ENCODE results near the gene RASIP1. TPM values are rescaled to one million over a fixed set of nuclear protein-coding genes. Genes with fewer than 3 reads are reported as not detected.

Gene RASIP1
- total RNA-seq, 2 experiments from 2014 or later: 0.19 TPM

- Mint-ChIP-seq H3K36me3 (no peaks in the 10 kb centered on the region), H3K27ac (peak overlapping the region; percentile 21), H3K4me3 (peak overlapping the region; percentile 34), H3K27me3 (peaks cover 7% of the 10 kb centered on the region), H3K9me3 (no peaks in the 10 kb centered on the region), H3K4me1 (ENCODE audit: low read depth) (peaks cover 13% of the 10 kb centered on the region)
- ChIA-PET CTCF (interaction anchor here (0.6 to 3.4 kb wide), 17 partner anchors 9 to 1136 kb away, joined by 3 to 23 read pairs (median 6); partner anchors contain the start of genes CA11, GYS1, HSD17B14 and IZUMO1), POLR2A (interaction anchor here (0.5 to 1.4 kb wide), 8 partner anchors 14 to 279 kb away, joined by 3 to 4 read pairs (median 3); partner anchors contain the start of genes BCAT2, PPP1R15A and RUVBL2)
- peak; percentile 97 for DNase-seq
- intact Hi-C loops (cut with micrococcal nuclease): loop anchor here (2.0 to 5.0 kb wide), 2 partner anchors 18 to 91 kb away; partner anchors contain the start of gene CA11
These were observed 1.6 kb downstream of the RASIP1 start for GRCh38 chr19:48738557-48739403.

DNA sequence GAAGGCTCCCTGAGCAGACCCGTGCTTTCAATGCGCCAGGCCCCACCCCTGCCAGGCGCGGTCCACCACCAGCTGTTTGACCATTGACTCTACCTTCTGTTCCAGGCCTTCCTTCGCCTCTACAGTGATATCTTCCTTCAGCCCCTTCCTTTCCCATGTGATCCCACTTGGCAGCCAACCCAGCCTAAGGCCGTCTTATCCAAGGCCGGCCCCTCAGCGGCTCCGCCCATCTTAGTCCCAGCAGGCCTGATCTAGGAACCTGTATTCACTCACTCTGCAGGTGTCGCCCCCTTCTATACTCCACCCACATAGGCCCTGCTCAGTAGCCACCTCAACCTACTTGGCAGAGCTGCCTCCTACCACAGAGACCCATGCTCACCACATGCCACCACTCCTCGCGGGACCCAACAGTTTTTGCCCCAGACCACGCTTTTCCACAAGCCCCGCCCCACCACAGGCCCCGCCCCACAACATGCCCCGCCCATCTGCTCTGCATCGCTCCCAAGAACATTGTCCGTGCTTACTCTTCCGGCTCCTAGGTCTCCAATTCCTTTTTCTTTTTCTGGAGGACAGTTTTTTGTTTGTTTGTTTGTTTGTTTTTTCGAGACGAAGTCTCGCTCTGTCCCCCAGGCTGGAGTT, 2.9 kb downstream of the RASIP1 start:
- H3K36me3 Mint-ChIP-seq: no peaks in the 10 kb centered on the region
- H3K27ac Mint-ChIP-seq: no peak overlapping the region
- ChIA-PET CTCF (interaction anchor here (3.4 kb wide), 1 partner anchor 12 kb away, joined by 23 read pairs; no protein-coding TSS in a partner anchor), POLR2A (interaction anchor here (0.6 kb wide), 1 partner anchor 32 kb away, joined by 4 read pairs; no protein-coding TSS in a partner anchor)
- peaks cover 13% of the 10 kb centered on the region for H3K4me1 Mint-ChIP-seq (ENCODE audit: low read depth)
- intact Hi-C loops (cut with micrococcal nuclease): loop anchor here (5.0 kb wide), 1 partner anchor 90 kb away; the partner anchor contains the start of gene CA11
- DNase-seq: no peak
- peaks cover 7% of the 10 kb centered on the region for H3K27me3 Mint-ChIP-seq
- H3K9me3 Mint-ChIP-seq: no peaks in the 10 kb centered on the region
- H3K4me3 Mint-ChIP-seq: no peak overlapping the region

DNA sequence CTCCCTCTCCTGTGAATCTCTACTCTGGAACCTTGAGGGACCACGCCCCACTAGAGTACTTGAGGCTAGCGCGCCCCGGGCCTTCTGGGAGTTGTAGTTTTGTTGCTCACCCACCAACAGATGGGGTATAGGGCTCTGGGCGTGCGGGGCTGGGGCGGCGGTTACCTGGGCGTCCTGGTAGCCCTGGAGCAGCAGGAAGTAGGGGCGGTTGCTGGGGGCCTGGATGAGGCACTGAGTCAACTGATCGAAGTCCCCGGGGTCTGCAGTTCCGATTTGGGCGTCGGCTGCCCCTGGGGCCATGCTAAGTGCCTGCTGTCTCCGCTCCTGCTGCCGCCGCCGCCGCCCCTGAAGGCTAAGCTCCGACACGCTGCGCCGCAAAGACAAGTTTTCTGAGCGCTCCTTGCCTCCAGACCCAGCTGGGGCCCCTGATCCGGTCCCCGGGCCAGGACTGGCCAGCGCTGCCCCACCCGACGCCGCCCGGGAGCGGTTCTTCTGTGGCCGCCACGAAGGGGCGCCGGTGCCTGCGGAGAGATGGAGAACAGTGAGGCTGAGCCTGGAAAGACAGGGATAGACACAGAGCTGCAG, 5.3 kb downstream of the RASIP1 start:
- H3K9me3 Mint-ChIP-seq: no peaks in the 10 kb centered on the region
- POLR2A ChIA-PET: no interaction called here
- H3K27ac Mint-ChIP-seq: no peak overlapping the region
- intact Hi-C loops (cut with micrococcal nuclease): loop anchor here (5.0 kb wide), 1 partner anchor 88 kb away; the partner anchor contains the start of gene CA11
- DNase-seq: no peak
- CTCF ChIA-PET: no interaction called here
- no peaks in the 10 kb centered on the region for H3K36me3 Mint-ChIP-seq
- H3K4me1 Mint-ChIP-seq (ENCODE audit: low read depth): peaks cover 6% of the 10 kb centered on the region
- H3K27me3 Mint-ChIP-seq: peaks cover 3% of the 10 kb centered on the region
- H3K4me3 Mint-ChIP-seq: no peak overlapping the region

DNA sequence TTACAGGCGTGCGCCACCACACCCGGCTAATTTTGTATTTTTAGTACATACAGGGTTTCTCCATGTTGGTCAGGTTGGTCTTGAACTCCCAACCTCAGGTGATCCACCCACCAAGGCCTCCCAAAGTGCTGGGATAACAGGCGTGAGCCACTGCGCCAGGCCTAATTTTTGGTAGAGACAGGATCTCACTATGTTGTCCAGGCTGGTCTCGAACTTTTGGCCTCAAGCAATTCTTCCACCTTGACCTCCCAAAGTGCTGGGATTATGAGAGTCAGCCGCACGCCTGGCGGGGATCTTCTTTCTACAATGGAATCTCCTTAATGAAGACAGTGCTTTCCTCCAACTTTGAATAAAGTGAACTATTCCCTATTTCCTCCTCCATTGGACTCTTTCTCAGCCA, 5.8 kb downstream of the RASIP1 start:
- Mint-ChIP-seq H3K36me3 (no peaks in the 10 kb centered on the region), H3K4me1 (ENCODE audit: low read depth) (peaks cover 3% of the 10 kb centered on the region), H3K4me3 (no peak overlapping the region), H3K27ac (no peak overlapping the region), H3K9me3 (no peaks in the 10 kb centered on the region), H3K27me3 (no peaks in the 10 kb centered on the region)
- ChIA-PET POLR2A (interaction anchor here (0.6 kb wide), 1 partner anchor 10 kb away, joined by 3 read pairs; no protein-coding TSS in a partner anchor), CTCF (interaction anchor here (0.6 to 1.9 kb wide), 2 partner anchors 59 to 91 kb away, joined by 3 to 4 read pairs; no protein-coding TSS in a partner anchor)
- no peak for DNase-seq
- intact Hi-C loops (cut with micrococcal nuclease): loop anchor here (5.0 kb wide), 1 partner anchor 87 kb away; the partner anchor contains the start of gene CA11

DNA sequence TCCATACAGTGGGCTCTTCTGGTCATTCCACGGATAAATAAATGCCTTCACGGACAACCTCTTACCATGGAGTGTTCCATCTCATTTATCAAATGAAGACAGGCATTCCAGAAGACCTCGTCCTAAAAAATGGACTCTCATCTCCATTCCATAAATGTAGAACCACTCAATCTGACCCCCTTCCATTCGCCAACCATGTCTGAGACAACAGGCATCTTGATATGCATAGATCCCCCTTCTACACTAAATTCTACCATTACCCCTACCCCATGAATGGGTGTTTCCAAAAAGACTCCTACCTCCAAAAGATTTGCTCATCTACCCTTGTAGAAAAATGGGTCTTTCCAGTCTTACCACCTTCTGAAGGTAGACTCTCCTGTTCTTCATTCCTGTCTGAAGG, 9.0 kb downstream of the RASIP1 start:
- CTCF ChIA-PET: no interaction called here
- no peak overlapping the region for H3K27ac Mint-ChIP-seq
- no peak overlapping the region for H3K4me3 Mint-ChIP-seq
- no peak for DNase-seq
- intact Hi-C loops (cut with micrococcal nuclease): no loop called here
- H3K36me3 Mint-ChIP-seq: peaks cover 3% of the 10 kb centered on the region
- H3K9me3 Mint-ChIP-seq: peaks cover 3% of the 10 kb centered on the region
- peaks cover 3% of the 10 kb centered on the region for H3K4me1 Mint-ChIP-seq (ENCODE audit: low read depth)
- no peaks in the 10 kb centered on the region for H3K27me3 Mint-ChIP-seq
- POLR2A ChIA-PET: no interaction called here

- Mint-ChIP-seq H3K9me3 (peaks cover 11% of the 10 kb centered on the region), H3K36me3 (peaks cover 14% of the 10 kb centered on the region), H3K27me3 (no peaks in the 10 kb centered on the region), H3K4me3 (no peak overlapping the region), H3K4me1 (ENCODE audit: low read depth) (peaks cover 17% of the 10 kb centered on the region), H3K27ac (no peak overlapping the region)
- no peak for DNase-seq
- intact Hi-C loops (cut with micrococcal nuclease): no loop called here
- CTCF ChIA-PET: no interaction called here
- POLR2A ChIA-PET: no interaction called here
These were observed 11.3 kb downstream of the RASIP1 start for GRCh38 chr19:48728911-48729664.

- ChIA-PET CTCF (interaction anchor here (4.0 kb wide), 1 partner anchor 12 kb away, joined by 23 read pairs; the partner anchor contains the start of gene RASIP1), POLR2A (interaction anchor here (0.8 kb wide), 1 partner anchor 18 kb away, joined by 3 read pairs; no protein-coding TSS in a partner anchor)
- H3K9me3 Mint-ChIP-seq: peaks cover 11% of the 10 kb centered on the region
- no peaks in the 10 kb centered on the region for H3K27me3 Mint-ChIP-seq
- intact Hi-C loops (cut with micrococcal nuclease): no loop called here
- H3K27ac Mint-ChIP-seq: peak overlapping the region; percentile 78
- peaks cover 17% of the 10 kb centered on the region for H3K4me1 Mint-ChIP-seq (ENCODE audit: low read depth)
- DNase-seq: peak; percentile 34
- H3K4me3 Mint-ChIP-seq: peak overlapping the region; percentile 13
- H3K36me3 Mint-ChIP-seq: peaks cover 14% of the 10 kb centered on the region
These were observed 13.9 kb downstream of the RASIP1 start for GRCh38 chr19:48726556-48726955.

GRCh38 chr19:48724796-48725753, 15.3 kb downstream of the RASIP1 start:
- H3K27ac Mint-ChIP-seq: peak overlapping the region; percentile 85
- peaks cover 14% of the 10 kb centered on the region for H3K36me3 Mint-ChIP-seq
- intact Hi-C loops (cut with micrococcal nuclease): loop anchor here (1.0 kb wide), 1 partner anchor 11 kb away; no protein-coding TSS in a partner anchor
- H3K27me3 Mint-ChIP-seq: no peaks in the 10 kb centered on the region
- ChIA-PET CTCF (interaction anchor here (1.2 to 4.0 kb wide), 6 partner anchors 11 to 111 kb away, joined by 3 to 23 read pairs (median 4); partner anchors contain the start of genes CA11, HSD17B14 and RASIP1), POLR2A (interaction anchor here (0.5 to 1.1 kb wide), 4 partner anchors 9 to 134 kb away, joined by 3 to 5 read pairs (median 3); no protein-coding TSS in a partner anchor)
- H3K9me3 Mint-ChIP-seq: peaks cover 11% of the 10 kb centered on the region
- H3K4me3 Mint-ChIP-seq: peak overlapping the region; percentile 7
- DNase-seq: no peak
- peaks cover 17% of the 10 kb centered on the region for H3K4me1 Mint-ChIP-seq (ENCODE audit: low read depth)

DNA sequence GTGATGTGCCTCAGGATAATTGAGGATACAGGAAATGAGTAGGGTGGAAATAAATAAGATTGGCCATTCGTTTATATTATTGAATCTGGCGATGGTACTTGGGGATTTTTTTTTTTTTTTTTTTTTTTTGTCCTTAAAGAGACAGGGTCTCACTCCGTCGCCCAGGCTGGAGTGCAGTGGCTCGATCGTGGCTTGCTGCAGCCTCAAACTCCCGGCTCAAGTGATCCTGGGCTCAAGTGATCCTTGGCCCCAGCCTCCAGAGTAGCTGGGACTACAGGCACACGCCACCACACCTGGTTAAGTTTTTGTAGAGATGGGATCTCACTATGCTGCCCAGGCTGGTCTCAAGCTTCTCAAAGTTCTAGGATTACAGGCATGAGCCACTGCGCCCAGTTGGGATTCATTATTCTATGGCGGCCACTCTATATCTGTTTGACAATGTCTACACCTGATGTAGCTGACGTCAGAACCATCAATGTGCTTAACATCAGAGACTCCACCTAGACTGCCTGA, 18.2 kb downstream of the RASIP1 start:
- peak overlapping the region; percentile 5 for H3K27ac Mint-ChIP-seq
- ChIA-PET CTCF (no interaction called here), POLR2A (no interaction called here)
- peaks cover 11% of the 10 kb centered on the region for H3K9me3 Mint-ChIP-seq
- intact Hi-C loops (cut with micrococcal nuclease): no loop called here
- no peak for DNase-seq
- peaks cover 17% of the 10 kb centered on the region for H3K4me1 Mint-ChIP-seq (ENCODE audit: low read depth)
- no peaks in the 10 kb centered on the region for H3K27me3 Mint-ChIP-seq
- H3K36me3 Mint-ChIP-seq: peaks cover 14% of the 10 kb centered on the region
- no peak overlapping the region for H3K4me3 Mint-ChIP-seq

All from activated CD4-positive, alpha-beta memory T cell treated with anti-CD3 and anti-CD28 coated beads for 36 hours (primary cell).